ENCODE measurements around the gene NUDT8.
A peak's percentile ranks its signal among the peaks of the same experiment; 100 is the strongest.
"Not testable (repeated sequence)": the region's sequence is repeated elsewhere in the genome, so short reads cannot be mapped to it uniquely, and the experiment has no call there.

The NUDT8 gene

GRCh38 chr11:67640021-67640757, 10.5 kb upstream of the NUDT8 start:
- H3K9me3 Mint-ChIP-seq, result no peaks in the 10 kb centered on the region
- TF ChIP-seq CTCF (IDR thresholded peaks at IDR 0.05), result peak; percentile 69
- DNase-seq, result peak; percentile 81
- H3K36me3 Mint-ChIP-seq (ENCODE audit: low read depth), result no peaks in the 10 kb centered on the region
- H3K4me3 Mint-ChIP-seq, result no peak overlapping the region
- H3K4me1 Mint-ChIP-seq, result peaks cover 22% of the 10 kb centered on the region
- no peak overlapping the region for H3K27ac Mint-ChIP-seq
- peaks cover 14% of the 10 kb centered on the region for H3K27me3 Mint-ChIP-seq (ENCODE audit: low read depth, poor library complexity)

- no peak within 1 kb of the TSS for H3K4me3 Mint-ChIP-seq
- no peaks in the 10 kb centered on the region for H3K9me3 Mint-ChIP-seq
- peaks cover 22% of the 10 kb centered on the region for H3K4me1 Mint-ChIP-seq
- peaks cover 14% of the 10 kb centered on the region for H3K27me3 Mint-ChIP-seq (ENCODE audit: low read depth, poor library complexity)
- no peak for TF ChIP-seq CTCF (IDR thresholded peaks at IDR 0.05)
- H3K36me3 Mint-ChIP-seq (ENCODE audit: low read depth), result no peaks in the 10 kb centered on the region
- H3K27ac Mint-ChIP-seq, result no peak within 1 kb of the TSS
- no peak for DNase-seq
Measured at GRCh38 chr11:67639438-67639859, 9.7 kb upstream of the NUDT8 start, which contains the start of gene TBX10. TBX10 (minus strand) TSS chr11:67639763; CDS start chr11:67639472, 291 bp downstream.

GRCh38 chr11:67638535-67639437, 9.0 kb upstream of the NUDT8 start:
- Mint-ChIP-seq H3K9me3 (no peaks in the 10 kb centered on the region), H3K4me3 (no peak overlapping the region), H3K27ac (no peak overlapping the region), H3K27me3 (ENCODE audit: low read depth, poor library complexity) (peaks cover 14% of the 10 kb centered on the region), H3K4me1 (peaks cover 22% of the 10 kb centered on the region), H3K36me3 (ENCODE audit: low read depth) (no peaks in the 10 kb centered on the region)
- DNase-seq, result no peak
- TF ChIP-seq CTCF (IDR thresholded peaks at IDR 0.05), result no peak

GRCh38 chr11:67637441-67637840, 7.7 kb upstream of the NUDT8 start:
- H3K4me1 Mint-ChIP-seq, result peaks cover 24% of the 10 kb centered on the region
- not testable (repeated sequence) for H3K4me3 Mint-ChIP-seq; H3K36me3 Mint-ChIP-seq (ENCODE audit: low read depth); DNase-seq; H3K9me3 Mint-ChIP-seq; H3K27ac Mint-ChIP-seq
- peaks cover 14% of the 10 kb centered on the region for H3K27me3 Mint-ChIP-seq (ENCODE audit: low read depth, poor library complexity)

- no peaks in the 10 kb centered on the region for H3K9me3 Mint-ChIP-seq
- TF ChIP-seq CTCF (IDR thresholded peaks at IDR 0.05), result no peak
- DNase-seq, result no peak
- no peaks in the 10 kb centered on the region for H3K36me3 Mint-ChIP-seq (ENCODE audit: low read depth)
- no peak overlapping the region for H3K4me3 Mint-ChIP-seq
- peaks cover 29% of the 10 kb centered on the region for H3K4me1 Mint-ChIP-seq
- H3K27ac Mint-ChIP-seq, result no peak overlapping the region
- peaks cover 13% of the 10 kb centered on the region for H3K27me3 Mint-ChIP-seq (ENCODE audit: low read depth, poor library complexity)
Measured at GRCh38 chr11:67636962-67637361, 7.2 kb upstream of the NUDT8 start.

- Mint-ChIP-seq H3K4me1 (peaks cover 38% of the 10 kb centered on the region), H3K9me3 (no peaks in the 10 kb centered on the region), H3K27me3 (ENCODE audit: low read depth, poor library complexity) (peaks cover 6% of the 10 kb centered on the region), H3K27ac (no peak overlapping the region), H3K4me3 (no peak overlapping the region), H3K36me3 (ENCODE audit: low read depth) (no peaks in the 10 kb centered on the region)
- DNase-seq, result no peak
- TF ChIP-seq CTCF (IDR thresholded peaks at IDR 0.05), result no peak
Measured at GRCh38 chr11:67635231-67635521, 5.4 kb upstream of the NUDT8 start.

All from nephron progenitor cell (in vitro differentiated cells).